ACC112 (cell line): ENCODE results near the gene LSM12.
"Not testable (repeated sequence)": the region's sequence is repeated elsewhere in the genome, so short reads cannot be mapped to it uniquely, and the experiment has no call there.

ENCODE experiments used
- H2AFZ ChIP-seq: fragments of 200-600 bp; sonication (generic); one replicate; pipeline ENCODE4 v1.6.0; 2017; ENCODE audit warnings: antibody characterized with exemption, low read length; ENCODE audit not compliant: unreplicated experiment
- H3K27ac ChIP-seq: fragments of 200-600 bp; sonication (generic); 2 replicates; pipeline ENCODE4 v1.5.1; 2014; ENCODE audit warnings: low read depth, mild to moderate bottlenecking, antibody characterized with exemption, low read length, moderate library complexity
- H3K27me3 ChIP-seq: fragments of 200-600 bp; sonication (generic); 2 replicates; pipeline ENCODE4 v1.6.1; 2014; ENCODE audit warnings: mild to moderate bottlenecking, antibody characterized with exemption, low read length, moderate library complexity, mixed read lengths; ENCODE audit not compliant: insufficient read depth
- H3K36me3 ChIP-seq: fragments of 200-600 bp; sonication (generic); 2 replicates; pipeline ENCODE4 v1.6.1; 2016; ENCODE audit warnings: mild to moderate bottlenecking, antibody characterized with exemption, low read length, moderate library complexity, mixed read lengths; ENCODE audit not compliant: insufficient read depth
- H3K4me1 ChIP-seq: fragments of 200-600 bp; sonication (generic); one replicate; pipeline ENCODE4 v1.6.1; 2016; ENCODE audit warnings: low read length, mixed read lengths; ENCODE audit not compliant: insufficient read depth, unreplicated experiment, control insufficient read depth
- H3K4me3 ChIP-seq: fragments of 200-600 bp; sonication (generic); 2 replicates; pipeline ENCODE4 v1.5.1; 2014; ENCODE audit warnings: mild to moderate bottlenecking, low read depth, low read length
- H3K79me2 ChIP-seq: fragments of 200-600 bp; sonication (generic); one replicate; pipeline ENCODE4 v1.6.0; 2016; ENCODE audit warnings: low read length; ENCODE audit not compliant: control insufficient read depth, unreplicated experiment, insufficient read depth

Gene LSM12

DNA sequence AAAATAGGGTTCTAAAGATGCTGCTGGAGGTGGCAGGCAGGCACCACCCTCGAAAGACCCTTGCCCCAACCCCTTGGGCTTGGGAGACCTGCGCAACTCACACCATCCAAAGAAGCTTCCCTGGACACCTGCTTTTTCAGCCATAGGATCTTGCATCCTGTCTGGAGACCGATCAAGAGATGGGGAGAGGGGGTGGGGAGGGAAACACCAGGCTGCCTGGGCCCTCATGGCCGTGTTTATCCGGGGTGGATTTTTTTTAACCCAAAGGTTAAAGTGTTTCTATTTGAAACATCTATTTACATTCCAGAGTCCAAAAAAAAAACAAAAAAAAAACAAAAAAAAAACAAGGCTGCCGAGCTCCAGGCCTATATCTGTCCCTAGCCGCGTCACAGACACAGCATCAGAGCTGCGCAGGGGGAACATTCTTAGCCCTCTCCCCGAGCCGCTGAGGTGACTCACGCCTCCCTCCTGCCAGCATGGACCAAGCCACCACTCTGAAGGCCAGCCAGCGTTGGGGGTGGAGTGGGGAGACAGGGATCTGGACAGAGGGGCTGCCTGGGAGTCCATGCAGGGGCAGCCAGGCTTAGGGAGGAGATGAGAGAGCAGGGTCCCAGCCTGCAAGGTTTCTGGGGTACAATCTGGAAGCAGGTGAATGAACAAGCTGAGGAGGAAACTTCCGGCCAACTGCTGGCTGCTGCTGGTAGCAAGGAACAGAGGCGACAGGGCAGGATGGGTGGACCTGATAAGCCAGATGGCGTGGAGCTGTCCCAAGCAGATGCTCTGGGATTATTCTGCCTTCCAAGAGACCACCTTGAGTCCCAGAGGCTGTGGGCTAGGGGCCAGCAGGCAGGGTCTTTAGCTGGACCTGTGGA lies 42.2 kb upstream of the LSM12 start:
- H3K4me1 ChIP-seq: peaks cover 45% of the 10 kb centered on the region
- no peaks in the 10 kb centered on the region for H3K27me3 ChIP-seq
- H3K36me3 ChIP-seq: no peaks in the 10 kb centered on the region
- H3K79me2 ChIP-seq: no peaks in the 10 kb centered on the region
- H2AFZ ChIP-seq: no peak overlapping the region
- peak overlapping the region; percentile 64; the same call in 1 of the 2 replicates for H3K4me3 ChIP-seq
- H3K27ac ChIP-seq: peak overlapping the region; percentile 95

GRCh38 chr17:44106801-44107200 lies 40.3 kb upstream of the LSM12 start:
- Histone ChIP-seq H3K4me3 (no peak overlapping the region), H3K79me2 (no peaks in the 10 kb centered on the region), H2AFZ (no peak overlapping the region), H3K4me1 (peaks cover 45% of the 10 kb centered on the region), H3K27me3 (no peaks in the 10 kb centered on the region), H3K27ac (no peak overlapping the region), H3K36me3 (no peaks in the 10 kb centered on the region)

GRCh38 chr17:44105941-44106340 lies 39.5 kb upstream of the LSM12 start:
- no peak overlapping the region for H3K4me3 ChIP-seq
- peaks cover 37% of the 10 kb centered on the region for H3K4me1 ChIP-seq
- no peak overlapping the region for H3K27ac ChIP-seq
- no peaks in the 10 kb centered on the region for H3K27me3 ChIP-seq
- no peaks in the 10 kb centered on the region for H3K36me3 ChIP-seq
- no peak overlapping the region for H2AFZ ChIP-seq
- no peaks in the 10 kb centered on the region for H3K79me2 ChIP-seq

- no peak overlapping the region for H3K27ac ChIP-seq
- H3K27me3 ChIP-seq: no peaks in the 10 kb centered on the region
- peaks cover 33% of the 10 kb centered on the region for H3K4me1 ChIP-seq
- H3K79me2 ChIP-seq: no peaks in the 10 kb centered on the region
- no peaks in the 10 kb centered on the region for H3K36me3 ChIP-seq
- no peak overlapping the region for H3K4me3 ChIP-seq
- H2AFZ ChIP-seq: no peak overlapping the region
These were observed 39.0 kb upstream of the LSM12 start for GRCh38 chr17:44105483-44105882.

DNA sequence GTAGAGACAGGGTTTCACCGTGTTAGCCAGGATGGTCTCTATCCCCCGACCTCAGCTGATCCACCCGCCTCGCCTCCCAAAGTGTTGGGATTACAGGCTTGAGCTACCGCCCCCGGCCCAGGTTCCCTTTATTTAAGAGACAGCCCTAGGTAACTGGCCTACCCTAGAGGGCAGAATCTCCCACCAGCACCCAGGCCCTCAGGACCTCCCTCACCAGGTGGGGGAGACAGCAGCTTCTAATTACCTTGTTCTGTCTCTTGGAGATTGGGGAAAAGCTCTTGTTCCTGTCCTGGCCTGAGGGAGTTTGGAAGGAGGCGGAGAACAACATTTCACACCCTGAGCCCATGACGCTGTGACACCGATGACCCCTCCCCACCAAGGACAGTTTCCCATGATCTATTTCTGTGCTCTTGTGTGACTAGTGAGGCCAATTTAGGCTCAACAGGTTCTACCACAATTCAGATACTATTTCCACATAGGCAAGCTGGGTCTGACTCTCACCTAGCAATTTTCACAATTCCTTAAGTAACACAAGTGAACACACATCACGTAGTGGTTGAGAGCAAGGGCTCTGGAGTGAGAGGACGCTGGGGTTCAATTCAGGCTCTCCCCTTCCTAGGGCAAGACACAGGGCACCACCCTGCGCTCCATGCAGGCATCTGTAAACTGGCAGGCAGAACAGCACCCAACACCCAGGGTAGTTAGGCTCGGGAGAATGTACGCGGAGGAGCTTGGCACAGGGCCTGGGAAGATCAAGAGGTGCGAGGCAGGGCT lies 36.6 kb upstream of the LSM12 start:
- Histone ChIP-seq H3K27ac (no peak overlapping the region), H3K4me3 (no peak overlapping the region), H3K79me2 (no peaks in the 10 kb centered on the region)

DNA sequence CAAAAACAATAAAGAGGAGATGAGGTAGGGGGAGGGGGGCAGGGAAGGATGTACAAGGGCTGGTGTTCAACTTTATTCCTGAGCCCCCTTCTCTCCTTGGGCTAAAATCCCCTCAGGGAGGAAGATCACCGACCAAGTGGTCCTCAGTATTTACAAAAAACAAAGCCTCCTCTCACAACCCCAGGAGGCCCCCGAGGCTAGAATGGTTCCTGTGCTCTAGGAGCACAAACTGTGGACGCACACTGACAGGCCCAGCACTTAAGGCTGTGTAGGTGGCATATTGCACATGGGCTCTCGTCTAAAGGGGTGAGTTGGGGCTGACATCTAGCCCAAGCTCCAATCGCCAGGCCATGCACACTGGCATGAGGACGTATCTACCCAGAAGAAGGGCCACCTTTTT lies 35.4 kb upstream of the LSM12 start:
- not testable (repeated sequence) for H3K27ac ChIP-seq, H3K36me3 ChIP-seq, H3K4me3 ChIP-seq, H3K27me3 ChIP-seq, H2AFZ ChIP-seq, H3K4me1 ChIP-seq, H3K79me2 ChIP-seq

More for the DNA sequence above, 36.6 kb upstream of the LSM12 start:
- no peaks in the 10 kb centered on the region for H3K27me3 ChIP-seq
- H3K36me3 ChIP-seq: no peaks in the 10 kb centered on the region
- no peak overlapping the region for H2AFZ ChIP-seq
- peaks cover 10% of the 10 kb centered on the region for H3K4me1 ChIP-seq

GRCh38 chr17:44097110-44097958 lies 30.9 kb upstream of the LSM12 start:
- Histone ChIP-seq H3K4me3 (no peak overlapping the region), H3K27ac (peak overlapping the region; percentile 95; the same call in 1 of the 2 replicates), H2AFZ (no peak overlapping the region), H3K36me3 (no peaks in the 10 kb centered on the region), H3K79me2 (no peaks in the 10 kb centered on the region), H3K4me1 (peaks cover 15% of the 10 kb centered on the region), H3K27me3 (no peaks in the 10 kb centered on the region)

DNA sequence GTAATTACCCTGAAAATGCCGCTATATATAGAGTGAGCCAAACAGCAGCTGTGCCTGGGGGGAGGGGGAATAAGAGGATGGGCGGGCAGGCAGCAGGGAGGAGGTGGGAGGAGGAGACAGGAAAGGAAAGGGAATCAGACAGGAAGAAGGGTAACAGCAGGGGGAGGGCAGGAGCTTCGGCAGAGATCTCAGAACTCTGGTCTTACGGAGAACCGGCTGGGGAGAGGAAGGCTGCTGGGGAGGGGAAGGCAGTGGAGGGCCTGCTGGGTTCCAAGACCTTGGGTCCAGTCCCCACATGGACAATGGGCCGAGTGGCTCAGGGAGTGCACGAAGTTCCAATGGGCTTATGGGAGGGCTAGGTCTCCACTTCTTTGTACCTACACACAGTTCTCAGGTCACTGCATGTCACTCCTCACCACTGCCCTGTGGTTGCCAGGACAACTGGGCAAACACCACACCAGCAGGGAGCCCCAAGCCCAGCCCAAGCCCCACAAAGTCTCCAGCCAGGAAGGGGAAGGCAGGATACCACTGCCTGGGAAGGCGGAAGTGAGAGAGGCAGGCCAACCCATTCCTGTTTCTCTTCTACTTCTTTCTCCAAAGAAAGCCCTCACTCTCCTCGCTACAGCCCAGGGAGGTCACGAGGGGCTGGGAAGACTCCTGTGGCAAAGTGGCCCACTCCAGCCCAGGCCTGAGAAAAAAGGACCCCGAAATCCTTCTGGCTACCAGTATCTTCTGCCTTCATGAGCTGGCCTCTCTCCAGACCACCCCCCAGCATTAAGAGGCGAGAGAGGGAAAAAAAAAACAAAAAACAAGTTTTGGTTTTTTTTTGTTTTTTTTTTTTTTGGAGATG lies 29.4 kb upstream of the LSM12 start:
- Histone ChIP-seq H3K27me3 (no peaks in the 10 kb centered on the region), H3K36me3 (no peaks in the 10 kb centered on the region), H3K27ac (peak overlapping the region; percentile 95), H2AFZ (peak overlapping the region; percentile 62), H3K79me2 (no peaks in the 10 kb centered on the region), H3K4me3 (peak overlapping the region; percentile 54), H3K4me1 (peaks cover 15% of the 10 kb centered on the region)

DNA sequence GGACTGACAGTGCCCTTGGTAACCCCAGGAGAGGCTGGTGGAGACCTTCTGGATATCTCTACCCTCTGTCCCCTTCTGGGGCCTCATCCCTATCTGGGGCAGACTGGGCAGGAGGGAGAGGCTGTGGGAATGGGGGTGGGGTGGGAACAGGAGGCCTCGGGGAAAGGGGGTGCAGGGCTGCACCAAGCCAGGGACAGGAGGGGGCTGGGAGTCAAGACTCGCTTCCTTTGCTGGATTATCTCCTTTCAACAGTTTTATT lies 28.8 kb upstream of the LSM12 start:
- no peaks in the 10 kb centered on the region for H3K36me3 ChIP-seq
- H3K4me1 ChIP-seq: peaks cover 15% of the 10 kb centered on the region
- peak overlapping the region; percentile 54 for H3K4me3 ChIP-seq
- no peaks in the 10 kb centered on the region for H3K79me2 ChIP-seq
- H2AFZ ChIP-seq: peak overlapping the region; percentile 34
- H3K27me3 ChIP-seq: no peaks in the 10 kb centered on the region
- peak overlapping the region; percentile 95 for H3K27ac ChIP-seq
